HG03064 (cell line): ENCODE data around the gene DNMT3L.
"Not testable (repeated sequence)": the region's sequence is repeated elsewhere in the genome, so short reads cannot be mapped to it uniquely, and the experiment has no call there.

ENCODE experiments used
- ATAC-seq: cut with Tn5 transposase; IDR thresholded peaks from one replicate; pipeline ENCODE4 v1.9.1; 2021; ENCODE audit warnings: low read depth; ENCODE audit not compliant: unreplicated experiment

Gene DNMT3L

GRCh38 chr21:44295163-44295573 lies 33.5 kb upstream of the DNMT3L start:
- no peak for ATAC-seq

- no peak for ATAC-seq
These were observed 32.9 kb upstream of the DNMT3L start for GRCh38 chr21:44294391-44295162.

DNA sequence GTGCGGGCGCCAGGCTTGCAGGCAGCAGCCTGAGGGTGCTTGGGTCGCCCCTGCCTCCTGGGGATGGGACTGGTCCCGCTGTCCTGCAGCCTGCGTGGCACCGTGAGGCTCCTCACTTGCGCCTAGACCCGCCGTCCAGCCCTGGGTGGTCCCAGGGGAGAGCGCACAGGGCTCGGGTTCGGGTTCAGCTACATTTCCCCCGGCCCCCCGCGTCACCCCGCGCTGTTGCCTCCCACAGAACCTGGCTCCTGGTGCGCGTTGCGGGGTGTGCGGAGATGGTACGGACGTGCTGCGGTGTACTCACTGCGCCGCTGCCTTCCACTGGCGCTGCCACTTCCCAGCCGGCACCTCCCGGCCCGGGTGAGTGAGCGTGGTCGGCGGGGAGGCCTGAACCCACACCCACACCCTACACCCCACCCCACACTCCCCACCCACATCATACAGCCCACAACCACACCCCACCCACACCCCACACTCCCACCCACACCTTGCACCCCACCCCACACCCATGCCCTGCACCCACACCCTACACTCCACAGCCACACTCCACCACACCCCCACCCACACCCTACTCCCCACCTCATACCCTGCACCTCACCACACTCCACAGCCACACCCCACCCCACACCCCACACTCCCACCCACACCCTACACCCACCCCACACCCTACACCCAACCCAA lies 32.0 kb upstream of the DNMT3L start:
- ATAC-seq, result no peak

DNA sequence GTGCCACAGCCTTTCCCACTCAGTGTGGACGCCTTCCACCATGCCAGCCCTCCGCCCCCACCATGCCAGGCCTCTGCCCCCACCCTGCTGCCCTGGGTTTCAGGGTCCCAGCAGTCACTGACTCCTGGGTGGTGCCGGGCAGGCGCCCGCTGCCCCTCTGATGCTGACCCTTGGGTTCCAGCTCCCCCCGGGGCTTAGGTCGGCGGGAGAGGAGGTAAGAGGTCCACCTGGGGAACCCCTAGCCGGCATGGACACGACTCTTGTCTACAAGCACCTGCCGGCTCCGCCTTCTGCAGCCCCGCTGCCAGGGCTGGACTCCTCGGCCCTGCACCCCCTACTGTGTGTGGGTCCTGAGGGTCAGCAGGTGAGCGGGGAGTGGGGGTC lies 31.1 kb upstream of the DNMT3L start:
- ATAC-seq, result no peak

DNA sequence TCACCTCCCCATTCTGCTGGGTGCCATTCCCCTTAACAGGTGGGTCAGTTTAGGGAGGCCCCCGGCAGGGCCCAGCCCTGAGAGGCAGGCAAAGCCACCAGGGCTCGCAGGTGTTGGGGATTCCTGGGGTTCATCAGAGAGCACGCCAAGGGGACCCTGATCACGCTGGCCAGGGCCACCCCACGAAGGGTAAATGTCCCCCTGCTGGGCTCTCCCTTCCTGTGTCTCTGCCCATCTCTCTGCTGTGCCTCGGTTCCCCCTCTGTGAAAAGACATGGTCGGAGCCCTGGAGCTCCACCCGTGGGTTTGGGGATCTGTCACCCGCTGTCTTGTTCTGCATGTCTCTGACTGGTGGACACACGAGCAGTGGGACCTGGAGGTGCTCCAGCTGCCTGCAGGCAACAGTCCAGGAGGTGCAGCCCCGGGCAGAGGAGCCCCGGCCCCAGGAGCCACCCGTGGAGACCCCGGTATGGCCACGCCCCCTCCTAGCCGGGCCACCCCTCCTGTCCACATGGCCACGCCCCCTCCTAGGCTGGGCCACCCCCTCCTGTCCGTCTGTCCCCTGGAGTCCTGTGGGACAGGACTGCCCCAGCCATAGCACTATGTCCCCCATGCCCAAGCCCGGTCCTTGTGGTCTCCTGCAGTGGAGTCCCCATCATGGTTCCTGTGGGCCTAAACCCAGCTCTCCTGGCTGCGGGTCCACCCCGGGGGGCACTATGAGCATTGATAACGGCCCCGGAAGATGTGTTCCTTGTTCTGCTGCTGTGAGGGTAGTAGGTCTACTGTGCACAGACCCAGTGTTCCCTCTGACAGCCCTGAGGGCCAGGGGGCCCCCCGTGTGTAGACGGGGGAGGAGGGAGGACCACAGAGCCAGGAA lies 30.5 kb upstream of the DNMT3L start:
- ATAC-seq, result no peak

DNA sequence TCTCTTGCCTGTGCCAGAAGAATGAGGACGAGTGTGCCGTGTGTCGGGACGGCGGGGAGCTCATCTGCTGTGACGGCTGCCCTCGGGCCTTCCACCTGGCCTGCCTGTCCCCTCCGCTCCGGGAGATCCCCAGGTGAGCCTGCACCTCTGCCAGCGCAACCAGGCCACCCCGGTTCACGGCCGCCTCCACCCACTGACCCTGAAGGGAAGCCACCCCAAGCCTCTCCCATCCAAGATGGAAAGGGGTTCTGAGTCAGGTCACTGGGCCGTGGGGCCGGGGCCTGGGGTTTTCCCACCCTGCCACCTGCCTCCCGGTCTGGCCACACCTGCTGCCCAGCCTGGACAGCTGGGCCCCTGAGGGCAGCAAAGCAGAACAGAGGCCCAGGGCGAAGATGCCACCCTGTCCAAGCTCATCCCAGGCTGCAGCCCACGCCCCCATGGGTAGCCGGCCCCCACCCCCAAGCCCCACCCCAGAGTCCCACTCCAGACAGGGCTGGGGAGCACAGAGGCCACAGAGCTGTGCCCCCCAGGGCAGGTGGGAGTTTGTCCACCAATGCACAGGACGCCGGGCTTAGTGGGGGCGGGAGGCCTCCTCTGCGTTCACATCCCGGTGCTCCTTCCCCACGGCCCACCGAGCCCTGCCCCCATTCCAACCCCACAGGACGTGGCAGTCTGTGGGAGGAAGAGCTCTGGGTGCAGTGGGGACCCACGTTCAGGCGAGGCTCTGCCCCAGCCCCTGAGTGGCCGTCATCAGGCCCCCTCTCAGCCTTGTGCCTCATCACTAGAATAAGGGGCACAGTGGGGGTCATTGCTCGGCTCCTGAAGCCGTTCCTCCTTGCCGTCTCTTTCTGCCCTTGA lies 29.6 kb upstream of the DNMT3L start:
- ATAC-seq, result no peak

DNA sequence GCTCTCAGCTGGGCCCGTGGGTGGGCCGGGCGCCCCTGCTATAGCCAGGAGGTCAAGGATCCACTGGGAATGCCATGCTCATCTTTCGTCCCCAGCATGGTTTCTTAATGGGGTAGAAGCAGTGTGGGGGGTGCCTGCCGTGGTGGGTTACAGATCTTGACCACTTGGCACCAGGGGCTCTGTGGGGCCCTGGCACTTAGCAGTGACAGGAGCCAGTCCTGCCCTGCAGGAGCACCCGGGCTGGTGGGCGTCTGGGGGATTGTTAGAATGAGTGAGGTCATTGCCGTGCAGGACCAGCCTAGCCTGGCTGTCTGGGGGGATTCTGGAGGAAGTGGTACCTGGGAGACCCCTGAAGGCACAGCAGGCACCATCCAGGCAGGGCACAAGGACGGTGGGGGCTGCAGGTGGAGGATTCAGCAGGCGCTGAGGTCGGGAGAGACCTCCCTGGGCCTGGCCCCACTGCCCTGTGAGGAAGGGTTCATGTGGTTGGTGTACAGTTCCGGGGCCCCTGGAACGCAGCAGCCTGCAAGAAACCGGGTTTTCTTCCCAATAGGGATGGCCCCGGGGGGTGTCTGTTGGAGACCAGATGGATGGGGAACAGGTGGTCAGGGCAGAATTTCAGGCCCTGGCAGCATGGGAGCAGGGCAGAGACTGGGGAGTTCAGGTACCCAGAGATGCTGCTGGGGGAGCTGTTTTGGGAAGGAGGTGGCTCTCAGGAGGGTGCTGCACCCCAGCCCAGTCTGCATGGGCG lies 28.8 kb upstream of the DNMT3L start:
- no peak for ATAC-seq

GRCh38 chr21:44289381-44290010 lies 27.8 kb upstream of the DNMT3L start:
- no peak for ATAC-seq

DNA sequence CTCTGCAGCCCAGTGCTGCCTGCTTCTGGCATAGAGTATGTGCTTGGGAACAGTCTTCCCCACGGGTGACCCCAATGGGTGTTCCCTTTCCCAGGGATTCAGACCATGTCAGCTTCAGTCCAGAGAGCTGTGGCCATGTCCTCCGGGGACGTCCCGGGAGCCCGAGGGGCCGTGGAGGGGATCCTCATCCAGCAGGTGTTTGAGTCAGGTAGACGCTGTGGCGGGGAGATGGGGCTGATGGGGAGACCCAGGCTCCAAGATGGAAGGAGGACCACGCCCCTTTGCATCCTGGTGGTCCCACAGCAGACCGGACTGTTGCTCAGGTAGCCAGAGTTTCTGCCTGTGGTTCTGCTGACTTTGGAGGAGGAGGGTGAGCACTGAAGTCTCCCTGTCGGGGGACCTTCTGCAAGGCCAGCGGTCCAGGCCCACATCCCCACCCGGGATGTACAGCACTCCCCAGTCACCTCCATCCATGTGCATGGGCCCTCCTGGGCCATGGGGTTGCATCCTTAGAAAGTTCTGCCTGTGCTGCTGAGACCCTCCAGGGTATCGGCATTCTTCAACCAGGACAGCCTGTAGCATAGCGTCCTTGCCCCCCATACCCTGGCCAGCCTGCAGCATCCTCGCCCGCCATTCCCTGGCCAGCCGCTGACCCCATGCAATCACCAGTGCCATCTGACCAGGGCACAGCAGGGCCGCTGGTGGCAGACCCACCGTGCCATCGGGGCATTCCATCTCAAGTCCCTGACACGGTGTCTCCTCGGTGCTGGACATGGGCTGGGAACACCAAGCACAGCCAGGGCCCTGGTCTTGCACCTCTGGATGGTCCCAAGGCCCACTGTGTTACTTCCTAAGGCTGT lies 26.8 kb upstream of the DNMT3L start:
- no peak for ATAC-seq

- no peak for ATAC-seq
These were observed 25.3 kb upstream of the DNMT3L start for GRCh38 chr21:44286716-44287632.

- ATAC-seq, result no peak
These were observed 24.5 kb upstream of the DNMT3L start for GRCh38 chr21:44286086-44286715.

DNA sequence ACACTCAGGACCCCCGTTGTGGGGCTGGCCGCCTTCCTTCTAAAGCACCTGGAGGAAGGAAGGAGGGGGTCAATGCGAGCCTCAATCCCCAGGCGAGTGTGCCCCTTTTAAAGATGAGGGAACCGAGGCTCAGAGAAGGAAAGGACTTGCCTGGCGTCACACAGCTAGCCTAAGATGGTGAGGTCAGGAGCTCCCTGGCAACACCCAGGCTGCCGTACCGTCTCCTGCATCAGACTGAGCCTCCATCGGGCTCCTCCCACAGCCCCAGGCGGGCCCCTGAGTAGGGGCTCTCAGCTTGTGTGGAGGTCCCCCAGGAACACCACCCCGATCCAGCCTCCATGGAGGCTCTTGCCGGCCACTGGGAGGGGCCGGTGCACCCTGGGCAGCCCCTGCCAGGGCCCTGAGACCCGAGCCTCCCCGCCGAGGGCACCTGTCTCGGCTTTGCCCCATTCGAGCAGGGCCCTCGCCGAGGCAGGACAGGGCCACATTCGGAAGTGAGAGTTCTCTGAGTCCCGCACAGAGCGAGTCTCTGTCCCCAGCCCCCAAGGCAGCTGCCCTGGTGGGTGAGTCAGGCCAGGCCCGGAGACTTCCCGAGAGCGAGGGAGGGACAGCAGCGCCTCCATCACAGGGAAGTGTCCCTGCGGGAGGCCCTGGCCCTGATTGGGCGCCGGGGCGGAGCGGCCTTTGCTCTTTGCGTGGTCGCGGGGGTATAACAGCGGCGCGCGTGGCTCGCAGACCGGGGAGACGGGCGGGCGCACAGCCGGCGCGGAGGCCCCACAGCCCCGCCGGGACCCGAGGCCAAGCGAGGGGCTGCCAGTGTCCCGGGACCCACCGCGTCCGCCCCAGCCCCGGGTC lies 23.7 kb upstream of the DNMT3L start, which contains the start of gene AIRE:
AIRE (plus strand) TSS at position 739 of the 855 bp plus-strand sequence. CDS start 131 bp downstream, outside the sequence.
- no peak for ATAC-seq

GRCh38 chr21:44283948-44284347 lies 22.3 kb upstream of the DNMT3L start:
- no peak for ATAC-seq

DNA sequence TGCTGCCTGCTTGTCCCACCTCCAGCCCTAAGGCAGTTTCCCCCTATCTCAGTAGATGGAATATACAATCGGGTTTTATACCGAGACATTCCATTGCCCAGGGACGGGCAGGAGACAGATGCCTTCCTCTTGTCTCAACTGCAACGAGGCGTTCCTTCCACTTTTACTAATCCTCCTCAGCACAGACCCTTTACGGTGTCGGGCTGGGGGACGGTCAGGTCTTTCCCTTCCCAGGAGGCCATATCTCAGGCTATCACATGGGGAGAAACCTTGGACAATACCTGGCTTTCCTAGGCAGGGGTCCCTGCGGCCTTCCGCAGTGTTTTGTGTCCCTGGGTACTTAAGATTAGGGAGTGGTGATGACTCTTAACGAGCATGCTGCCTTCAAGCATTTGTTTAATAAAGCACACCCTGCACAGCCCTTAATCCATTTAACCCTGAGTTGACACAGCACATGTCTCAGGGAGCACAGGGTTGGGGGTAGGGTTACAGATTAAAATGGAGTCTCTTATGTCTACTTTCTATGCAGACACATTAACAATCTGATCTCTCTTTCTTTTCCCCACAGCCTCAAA lies 21.6 kb upstream of the DNMT3L start:
- ATAC-seq, result not testable (repeated sequence)

- no peak for ATAC-seq
These were observed 20.7 kb upstream of the DNMT3L start for GRCh38 chr21:44282370-44282769.
